GM10847 (cell line): ENCODE measurements around the gene COX4I1.

ENCODE experiments used
- POLR2A ChIP-seq: IDR thresholded peaks from 2 replicates; pipeline ENCODE4 v1.6.1; 2011; ENCODE audit not compliant: insufficient read length; ENCODE audit errors: extremely low read depth

The COX4I1 gene

DNA sequence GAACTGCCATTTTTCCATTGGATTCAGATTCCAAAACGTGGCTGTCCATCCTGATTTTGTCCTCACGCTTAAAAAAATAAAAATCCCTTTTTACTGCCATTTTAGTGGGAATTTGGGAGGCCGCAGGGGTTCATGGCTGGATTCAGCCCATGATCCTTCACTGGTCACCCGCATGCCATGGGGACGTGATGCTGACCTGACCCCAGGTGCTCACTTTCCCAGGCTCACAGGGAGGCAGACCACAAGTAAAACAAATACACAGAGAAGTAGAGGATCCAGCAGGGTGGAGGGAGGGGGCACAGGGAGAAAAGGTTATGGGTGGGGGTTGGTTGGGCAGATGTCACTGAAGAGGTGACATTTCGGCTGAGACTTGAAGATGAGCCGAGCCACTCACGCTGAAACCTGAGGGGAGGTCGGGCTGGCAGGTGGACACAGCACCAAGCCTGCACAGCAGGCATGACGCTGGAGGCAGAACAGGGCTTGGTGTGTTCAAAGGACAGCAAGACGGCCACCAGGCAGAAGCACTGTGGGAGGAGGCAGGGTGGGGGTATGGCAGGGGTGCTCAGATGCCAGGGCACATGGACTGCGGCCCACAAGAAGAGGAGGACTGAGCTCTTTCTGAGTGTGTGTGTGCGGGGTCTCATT is 10.7 kb downstream of the COX4I1 start:
- TF ChIP-seq POLR2A = no peak

DNA sequence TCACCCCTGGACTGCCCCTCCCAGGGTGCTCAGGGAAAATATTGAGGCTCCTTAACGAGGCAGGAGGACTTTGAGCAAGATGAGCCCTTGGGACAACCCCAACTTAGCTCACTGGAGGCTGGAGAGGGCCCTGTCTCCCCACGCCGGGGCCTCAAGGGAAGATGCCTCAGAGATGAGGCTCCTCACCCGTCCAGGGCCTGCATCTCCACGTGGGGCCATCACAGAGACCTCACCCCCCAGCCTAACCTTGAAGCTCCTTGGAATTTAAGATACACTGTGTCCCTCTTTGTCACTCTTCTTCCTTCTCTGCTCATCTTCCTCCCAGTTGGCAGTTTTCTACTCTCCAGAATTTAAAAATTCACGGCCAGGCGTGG is 11.2 kb downstream of the COX4I1 start:
- no peak for TF ChIP-seq POLR2A

DNA sequence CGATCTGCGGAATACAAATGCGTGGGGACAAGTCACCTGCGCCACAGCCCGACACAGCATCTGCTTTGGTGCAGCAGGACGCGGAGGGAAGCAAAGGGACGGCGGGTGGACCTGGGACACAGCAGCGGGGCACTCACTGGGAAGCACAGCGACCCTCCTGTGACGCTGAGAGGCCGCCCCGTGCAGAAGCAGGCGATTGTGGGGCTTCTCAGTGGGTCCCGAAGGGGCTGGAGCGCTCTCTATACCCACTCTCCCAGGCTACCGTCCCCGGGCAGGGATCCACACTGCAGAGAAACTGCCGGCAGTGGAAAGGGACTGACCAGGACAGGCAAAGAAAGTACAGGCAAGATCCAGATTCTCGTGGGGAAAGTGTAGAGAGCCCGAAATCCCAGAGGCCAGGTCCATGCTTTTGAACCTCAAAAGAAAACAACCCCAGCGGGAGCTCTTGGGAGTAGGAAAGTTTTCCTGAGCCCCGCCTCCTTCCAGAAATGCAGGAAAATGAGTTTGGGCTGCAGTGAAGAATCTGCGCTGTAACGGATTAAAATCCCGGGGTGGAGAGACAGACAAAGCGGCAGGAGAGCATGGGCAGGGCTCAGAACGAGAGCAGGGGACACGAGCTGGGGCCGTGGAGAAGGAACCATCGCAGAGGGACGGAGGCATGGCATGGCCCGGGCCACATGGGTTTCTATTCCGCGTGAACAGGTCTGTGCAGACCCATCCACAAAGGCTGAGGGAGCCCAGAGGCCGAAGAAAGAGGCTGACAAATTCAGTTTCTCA is 12.7 kb downstream of the COX4I1 start:
- no peak for TF ChIP-seq POLR2A

DNA sequence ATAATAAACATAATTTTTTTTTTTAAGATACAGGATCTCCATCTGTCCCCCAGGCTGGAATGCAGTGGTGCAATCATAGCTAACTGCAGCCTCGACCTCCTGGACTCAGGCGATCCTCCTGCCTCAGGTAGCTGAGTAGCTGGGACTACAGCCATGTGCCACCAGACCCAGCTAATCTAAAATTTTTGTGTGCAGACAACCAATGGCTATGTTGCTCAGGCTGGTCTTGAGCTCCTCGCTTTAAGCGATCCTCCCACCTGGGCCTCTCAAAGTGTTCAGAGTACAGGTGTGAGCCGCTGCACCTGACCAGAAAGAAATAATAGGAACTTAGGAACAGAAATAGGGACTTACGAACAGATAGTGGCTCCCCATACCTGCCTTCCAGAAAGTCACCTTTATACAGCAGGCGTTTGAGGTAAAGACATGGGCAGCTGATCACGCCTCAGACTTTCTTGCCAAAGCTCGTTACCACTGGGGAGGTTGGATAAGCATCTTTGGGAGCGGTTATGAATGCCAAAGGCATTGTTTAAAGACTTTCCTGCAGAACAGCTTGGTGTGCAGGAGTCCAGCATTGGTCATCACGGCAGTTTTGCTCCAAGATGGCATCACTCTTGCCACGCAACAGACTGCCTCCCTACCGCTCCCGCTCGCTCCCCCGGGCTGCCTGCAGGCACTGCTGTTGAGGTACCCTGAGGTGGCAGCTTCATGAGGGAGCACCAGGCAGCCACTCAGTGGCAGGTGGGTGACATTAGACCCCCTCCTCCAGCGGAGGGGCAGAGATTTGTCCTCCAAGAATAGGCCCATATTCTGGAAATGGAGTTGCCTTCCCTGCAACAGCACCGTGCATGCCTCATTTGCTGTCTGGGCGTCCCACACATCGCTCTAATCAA is 13.6 kb downstream of the COX4I1 start:
- no peak for TF ChIP-seq POLR2A

DNA sequence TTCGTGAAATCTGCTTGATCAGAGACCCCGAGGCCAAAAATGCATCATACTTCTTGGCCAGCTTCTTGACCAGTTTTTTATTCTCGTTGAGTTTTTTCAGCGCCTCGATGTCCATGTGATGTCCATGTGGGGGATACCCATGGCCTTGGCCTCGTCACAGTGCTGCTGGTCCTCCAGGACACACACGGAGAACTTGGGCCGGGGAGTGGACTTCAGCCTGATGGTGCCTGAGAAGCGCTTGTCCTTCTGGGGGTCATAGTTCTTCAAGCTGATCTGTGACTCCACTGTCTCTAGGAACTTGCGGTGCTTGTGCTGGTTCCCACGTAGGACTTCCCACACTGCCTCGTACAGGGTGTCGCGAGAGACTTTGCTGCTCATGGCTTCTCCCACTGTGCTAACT is 16.7 kb downstream of the COX4I1 start:
- TF ChIP-seq POLR2A = no peak

DNA sequence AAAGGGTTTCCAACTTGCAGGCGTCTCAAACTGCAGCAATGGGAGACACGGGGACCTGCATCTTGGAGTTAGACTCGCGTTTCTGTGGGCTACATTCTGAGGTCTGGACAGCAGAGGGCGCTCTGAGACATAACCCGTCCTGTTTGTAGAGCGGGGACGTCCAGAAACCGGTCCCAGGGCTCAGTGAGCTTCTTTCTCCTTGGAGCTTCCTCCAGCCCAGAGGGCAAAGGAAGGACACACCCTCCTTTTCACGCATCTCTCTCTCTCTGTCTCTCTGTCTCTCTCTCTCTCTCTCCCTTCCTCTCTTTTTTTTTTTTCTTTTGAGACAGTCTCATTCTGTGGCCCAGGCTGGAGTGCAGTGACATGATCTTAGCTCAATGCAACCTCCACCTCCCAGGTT is 19.8 kb downstream of the COX4I1 start:
- TF ChIP-seq POLR2A = no peak

DNA sequence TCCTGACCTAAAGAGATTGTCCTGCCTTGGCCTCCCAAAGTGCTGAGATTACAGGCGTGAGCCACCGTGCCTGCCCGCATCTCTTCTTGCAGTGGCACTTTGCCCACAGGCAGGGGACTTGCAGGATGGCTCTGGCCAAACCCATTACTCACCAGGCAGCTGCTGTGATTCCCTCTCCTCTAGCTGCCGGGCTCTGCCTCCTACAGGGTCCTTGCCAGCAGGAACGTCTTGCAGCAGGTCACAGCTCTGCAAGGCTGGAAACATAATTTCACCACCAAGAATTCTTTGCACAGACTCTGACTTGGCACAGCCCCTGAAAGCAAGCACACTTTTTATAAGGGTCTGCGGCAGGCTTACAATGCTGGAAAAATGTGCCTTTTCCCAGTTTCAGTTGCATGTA is 20.3 kb downstream of the COX4I1 start:
- TF ChIP-seq POLR2A = no peak

DNA sequence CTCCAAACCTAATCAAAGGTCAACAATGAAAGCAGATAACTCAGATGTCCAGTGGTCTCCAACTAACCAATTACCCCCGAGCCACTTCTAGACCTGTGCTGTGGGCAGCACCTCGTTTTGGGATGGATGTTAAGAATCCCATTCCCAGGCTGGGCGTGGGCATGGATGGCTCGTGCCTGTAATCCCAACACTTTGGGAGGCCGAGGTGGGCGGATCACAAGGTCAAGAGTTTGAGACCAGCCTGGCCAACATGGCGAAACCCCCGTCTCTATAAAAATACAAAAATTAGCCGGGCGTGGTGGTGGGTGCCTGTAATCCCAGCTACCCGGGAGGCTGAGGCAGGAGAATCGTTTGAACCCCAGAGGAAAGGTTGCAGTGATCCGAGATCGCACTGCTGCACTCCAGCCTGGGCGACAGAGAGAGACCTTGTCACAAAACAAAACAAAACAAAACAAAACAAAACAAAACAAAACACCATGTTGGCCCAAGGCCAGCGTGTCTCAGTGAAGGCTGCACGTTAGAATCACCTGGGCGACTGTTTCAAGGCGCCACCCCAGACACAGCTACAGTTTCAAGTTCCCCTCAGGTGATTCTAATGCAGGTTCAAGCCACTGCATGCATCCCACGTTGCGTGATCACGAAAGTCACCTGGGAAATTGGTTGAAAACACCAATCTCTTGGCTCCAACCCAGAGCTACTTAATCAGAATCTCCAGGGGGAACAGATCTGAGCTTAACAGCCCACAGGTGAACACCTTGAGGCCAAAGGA is 21.3 kb downstream of the COX4I1 start:
- no peak for TF ChIP-seq POLR2A

DNA sequence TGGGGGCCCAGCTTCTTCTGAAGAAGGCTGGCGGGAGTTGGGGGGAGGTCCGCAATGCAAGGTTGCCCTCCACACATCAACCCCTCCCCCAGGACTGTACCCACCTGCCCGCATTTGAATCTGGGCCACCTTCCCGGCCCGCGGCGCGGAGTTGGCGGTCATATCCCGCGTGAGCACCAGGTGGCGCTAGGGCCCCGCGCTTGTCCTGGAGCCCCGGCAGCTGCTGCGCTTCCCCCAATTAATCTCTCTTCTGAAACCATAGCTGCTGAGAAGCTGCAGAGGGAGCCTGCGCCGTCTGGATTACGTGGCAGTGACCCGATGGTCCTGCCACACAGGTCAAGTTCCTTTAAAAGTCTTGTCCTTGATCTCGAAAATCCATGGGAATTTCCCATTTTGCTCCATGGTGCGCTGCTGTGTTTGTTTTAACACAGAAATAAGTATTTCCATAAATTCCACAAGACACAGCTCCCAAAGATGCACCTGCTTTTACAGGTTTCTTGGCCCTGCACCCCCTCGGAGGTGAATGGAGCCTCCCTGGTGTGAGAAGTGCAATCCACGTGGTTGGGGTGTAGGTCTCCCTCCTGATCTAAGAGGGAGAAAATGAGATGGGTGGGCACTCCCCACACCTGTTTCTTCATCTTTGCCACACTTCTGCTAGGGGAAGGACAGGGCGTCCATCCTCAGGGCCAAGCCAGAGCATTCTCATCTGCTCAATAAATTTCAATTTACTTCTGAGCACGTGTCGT is 22.1 kb downstream of the COX4I1 start:
- TF ChIP-seq POLR2A = no peak

DNA sequence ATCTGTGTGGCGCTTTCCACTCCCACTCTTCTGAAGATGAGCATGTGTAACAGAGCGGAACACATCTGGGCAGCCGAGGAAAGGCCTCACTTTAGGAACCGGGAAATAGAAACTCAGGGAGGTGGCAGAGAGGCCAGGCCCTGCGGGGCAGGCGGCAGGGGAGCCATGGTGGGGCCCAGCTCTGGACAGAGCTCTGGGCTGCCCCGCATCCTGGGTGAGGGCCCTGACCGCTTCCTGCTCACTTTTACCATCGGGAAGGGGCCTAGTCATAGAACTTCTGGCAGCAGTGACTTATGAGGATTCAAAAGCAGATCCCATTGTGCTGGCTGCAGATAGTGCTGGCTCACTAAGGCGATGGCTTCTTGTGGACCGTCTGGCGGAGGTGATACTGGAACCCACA is 22.6 kb downstream of the COX4I1 start:
- no peak for TF ChIP-seq POLR2A

DNA sequence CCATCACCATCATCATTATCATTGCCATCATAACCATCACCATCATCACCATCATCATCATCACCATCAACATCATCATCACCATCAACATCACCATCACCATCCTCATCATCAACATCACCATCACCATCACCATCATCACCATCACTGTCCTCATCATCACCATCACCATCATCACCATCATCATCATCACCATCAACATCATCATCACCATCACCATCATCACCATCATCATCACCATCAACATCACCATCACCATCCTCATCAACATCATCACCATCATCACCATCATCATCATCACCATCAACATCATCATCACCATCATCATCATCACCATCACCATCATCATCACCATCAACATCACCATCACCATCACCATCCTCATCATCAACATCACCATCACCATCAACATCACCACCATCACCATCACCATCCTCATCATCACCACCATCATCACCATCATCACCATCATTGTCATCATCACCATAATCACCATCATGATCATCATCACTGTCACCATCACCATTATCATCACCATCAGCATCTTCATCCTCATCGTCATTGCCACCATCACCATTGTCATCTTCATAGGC is 23.9 kb downstream of the COX4I1 start:
- no peak for TF ChIP-seq POLR2A

DNA sequence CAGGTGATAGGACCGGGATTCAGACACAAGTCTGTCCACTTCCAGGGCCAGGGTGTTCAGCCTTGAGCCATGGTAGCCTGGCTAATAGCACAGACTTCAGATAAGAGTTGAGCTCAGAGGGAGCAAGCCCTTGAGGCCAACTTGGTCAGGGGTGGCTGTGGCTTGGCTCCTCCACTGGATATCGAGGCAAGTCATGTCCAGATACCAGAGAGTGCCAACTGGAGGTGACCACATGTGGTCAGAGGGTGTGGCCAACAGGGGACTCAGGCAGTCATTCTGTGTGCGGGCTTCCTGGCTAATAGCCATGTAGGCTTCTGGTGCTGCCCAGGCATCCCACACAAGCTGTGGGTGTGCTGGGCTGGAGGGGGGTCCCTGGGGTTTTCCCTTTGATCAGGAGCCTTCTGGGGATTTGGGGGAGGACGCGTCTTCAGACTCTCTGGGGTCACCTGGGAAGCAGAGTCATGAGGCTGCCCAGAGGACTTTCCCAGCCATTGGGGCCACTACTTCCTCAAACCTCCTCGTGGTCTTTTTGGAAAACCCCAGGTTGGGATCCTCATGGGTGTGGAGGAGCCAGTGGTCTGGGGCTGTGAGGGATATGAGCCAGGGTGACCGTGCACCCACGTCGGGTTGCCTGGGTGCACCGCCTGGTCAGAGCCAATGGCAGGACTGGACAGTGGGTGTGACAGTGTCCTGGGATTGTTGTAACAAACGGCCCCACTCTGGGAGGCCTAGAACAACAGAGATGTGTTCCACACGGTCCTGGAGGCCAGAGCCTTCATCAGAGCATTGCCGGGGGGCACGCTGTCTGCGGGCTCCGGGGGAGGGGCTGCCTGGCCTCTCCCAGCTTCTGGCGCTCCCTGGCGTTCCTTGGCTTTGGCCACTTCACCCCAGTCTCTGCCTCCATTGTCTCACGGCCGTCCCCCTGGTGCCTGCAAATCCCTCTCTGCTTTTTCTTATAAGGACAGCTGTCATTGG is 25.0 kb downstream of the COX4I1 start:
- TF ChIP-seq POLR2A = no peak

DNA sequence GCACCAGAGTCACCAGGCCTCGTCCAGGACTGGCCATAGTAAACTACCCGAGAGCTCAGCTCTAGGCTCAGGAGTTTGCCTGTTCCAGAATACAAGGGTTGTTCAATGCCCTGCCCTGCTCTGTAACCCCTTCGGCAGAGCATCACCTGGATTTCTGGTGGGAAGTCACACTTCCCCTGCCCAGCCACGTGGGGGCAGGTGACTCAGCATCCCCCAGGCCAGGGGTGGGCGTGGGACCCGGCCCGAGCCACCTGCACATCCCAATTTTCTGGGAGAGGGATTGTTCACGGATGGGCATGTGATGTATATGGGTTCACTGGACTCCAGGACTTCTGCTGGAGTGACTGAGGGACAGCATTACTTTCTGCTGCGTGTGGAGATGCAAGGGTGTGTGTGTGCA is 25.8 kb downstream of the COX4I1 start:
- no peak for TF ChIP-seq POLR2A
